SK-N-SH treated with all-trans-retinoic acid at 6 μM for 48 hours (cell line): ENCODE results near the gene CDHR3.
A peak's percentile ranks its signal among the peaks of the same experiment; 100 is the strongest.

ENCODE experiments used
- ATAC-seq: fragments of 200-7000 bp; cut with Tn5 transposase; 3 replicates; pipeline ENCODE4 v1.9.1; 2020; ENCODE audit warnings: mild to moderate bottlenecking, moderate library complexity
- BACH2 ChIP-seq: fragments of 250-450 bp; sonication (Bioruptor Pico); IDR thresholded peaks from 2 replicates; pipeline ENCODE4 v1.9.0; 2021; ENCODE audit warnings: mild to moderate bottlenecking, borderline replicate concordance
- CSDC2 ChIP-seq: fragments of 250-450 bp; sonication (Bioruptor Pico); IDR thresholded peaks from 2 replicates; pipeline ENCODE4 v1.5.0; 2020; ENCODE audit warnings: mild to moderate bottlenecking, moderate library complexity
- ESRRG ChIP-seq: fragments of 250-450 bp; sonication (Bioruptor Pico); IDR thresholded peaks from 2 replicates; pipeline ENCODE4 v1.6.1; 2021; ENCODE audit warnings: mild to moderate bottlenecking
- GLIS3 ChIP-seq: fragments of 250-450 bp; sonication (Bioruptor Pico); IDR thresholded peaks from 2 replicates; pipeline ENCODE4 v1.5.0; 2020; ENCODE audit warnings: mild to moderate bottlenecking, moderate library complexity
- ISL1 ChIP-seq: fragments of 250-450 bp; sonication (Bioruptor Pico); IDR thresholded peaks from 2 replicates; pipeline ENCODE4 v2.1.2; 2022; ENCODE audit warnings: mild to moderate bottlenecking, moderate library complexity
- OSR1 ChIP-seq: fragments of 250-450 bp; sonication (Bioruptor Pico); IDR thresholded peaks from 2 replicates; pipeline ENCODE4 v1.8.0; 2022; ENCODE audit warnings: moderate library complexity, mild to moderate bottlenecking, inconsistent platforms
- PPARA ChIP-seq: fragments of 250-450 bp; sonication (Bioruptor Pico); IDR thresholded peaks from 2 replicates; pipeline ENCODE4 v1.5.0; 2020; ENCODE audit warnings: mild to moderate bottlenecking, borderline replicate concordance
- RARB ChIP-seq: fragments of 250-450 bp; sonication (Bioruptor Pico); IDR thresholded peaks from 2 replicates; pipeline ENCODE4 v1.8.0; 2021; ENCODE audit warnings: mild to moderate bottlenecking, moderate library complexity
- SNAI2 ChIP-seq: fragments of 250-450 bp; sonication (Bioruptor Pico); IDR thresholded peaks from 2 replicates; pipeline ENCODE4 v1.5.0; 2020; ENCODE audit warnings: mild to moderate bottlenecking, moderate library complexity
- TCF4 ChIP-seq: fragments of 250-450 bp; sonication (Bioruptor Pico); IDR thresholded peaks from 2 replicates; pipeline ENCODE4 v1.8.0; 2021; ENCODE audit warnings: mild to moderate bottlenecking, moderate library complexity, borderline replicate concordance
- TOX ChIP-seq: fragments of 250-450 bp; sonication (Bioruptor Pico); IDR thresholded peaks from 2 replicates; pipeline ENCODE4 v1.8.0; 2021; ENCODE audit warnings: mild to moderate bottlenecking, moderate library complexity, borderline replicate concordance
- ZC3H10 ChIP-seq: fragments of 250-450 bp; sonication (Bioruptor Pico); IDR thresholded peaks from 2 replicates; pipeline ENCODE4 v1.5.1; 2021; ENCODE audit warnings: mild to moderate bottlenecking, moderate library complexity
- ZFP3 ChIP-seq: fragments of 250-450 bp; sonication (Bioruptor Pico); IDR thresholded peaks from 2 replicates; pipeline ENCODE4 v1.5.0; 2020; ENCODE audit warnings: mild to moderate bottlenecking, moderate library complexity
- ZNF565 ChIP-seq: fragments of 450-650 bp; formaldehyde crosslinking; conservative IDR thresholded peaks from 2 replicates; pipeline ENCODE4 v1.5.0; 2020; ENCODE audit warnings: low read depth, mild to moderate bottlenecking, moderate library complexity
- ZNF70 ChIP-seq: fragments of 450-650 bp; formaldehyde crosslinking; IDR thresholded peaks from 2 replicates; pipeline ENCODE4 v1.5.0; 2020; ENCODE audit warnings: mild to moderate bottlenecking, moderate library complexity
- ZNF8 ChIP-seq: fragments of 450-650 bp; formaldehyde crosslinking; IDR thresholded peaks from 2 replicates; pipeline ENCODE4 v1.5.0; 2020; ENCODE audit warnings: mild to moderate bottlenecking, moderate library complexity
- TF ChIP-seq, protein P1 (sequence below): fragments of 250-450 bp; sonication (Bioruptor Pico); IDR thresholded peaks from 2 replicates; pipeline ENCODE4 v1.5.1; 2020; ENCODE audit warnings: low read depth, mild to moderate bottlenecking, moderate library complexity
- TF ChIP-seq, protein P2 (sequence below): fragments of 250-450 bp; sonication (Bioruptor Pico); IDR thresholded peaks from 2 replicates; pipeline ENCODE4 v1.8.0; 2020; ENCODE audit warnings: mild to moderate bottlenecking, moderate library complexity, borderline replicate concordance
- TF ChIP-seq, protein P3 (sequence below): fragments of 250-450 bp; sonication (Bioruptor Pico); IDR thresholded peaks from 2 replicates; pipeline ENCODE4 v1.8.0; 2021; ENCODE audit warnings: low read depth, mild to moderate bottlenecking, moderate library complexity, borderline replicate concordance

Gene CDHR3, protein sequence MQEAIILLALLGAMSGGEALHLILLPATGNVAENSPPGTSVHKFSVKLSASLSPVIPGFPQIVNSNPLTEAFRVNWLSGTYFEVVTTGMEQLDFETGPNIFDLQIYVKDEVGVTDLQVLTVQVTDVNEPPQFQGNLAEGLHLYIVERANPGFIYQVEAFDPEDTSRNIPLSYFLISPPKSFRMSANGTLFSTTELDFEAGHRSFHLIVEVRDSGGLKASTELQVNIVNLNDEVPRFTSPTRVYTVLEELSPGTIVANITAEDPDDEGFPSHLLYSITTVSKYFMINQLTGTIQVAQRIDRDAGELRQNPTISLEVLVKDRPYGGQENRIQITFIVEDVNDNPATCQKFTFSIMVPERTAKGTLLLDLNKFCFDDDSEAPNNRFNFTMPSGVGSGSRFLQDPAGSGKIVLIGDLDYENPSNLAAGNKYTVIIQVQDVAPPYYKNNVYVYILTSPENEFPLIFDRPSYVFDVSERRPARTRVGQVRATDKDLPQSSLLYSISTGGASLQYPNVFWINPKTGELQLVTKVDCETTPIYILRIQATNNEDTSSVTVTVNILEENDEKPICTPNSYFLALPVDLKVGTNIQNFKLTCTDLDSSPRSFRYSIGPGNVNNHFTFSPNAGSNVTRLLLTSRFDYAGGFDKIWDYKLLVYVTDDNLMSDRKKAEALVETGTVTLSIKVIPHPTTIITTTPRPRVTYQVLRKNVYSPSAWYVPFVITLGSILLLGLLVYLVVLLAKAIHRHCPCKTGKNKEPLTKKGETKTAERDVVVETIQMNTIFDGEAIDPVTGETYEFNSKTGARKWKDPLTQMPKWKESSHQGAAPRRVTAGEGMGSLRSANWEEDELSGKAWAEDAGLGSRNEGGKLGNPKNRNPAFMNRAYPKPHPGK

DNA sequence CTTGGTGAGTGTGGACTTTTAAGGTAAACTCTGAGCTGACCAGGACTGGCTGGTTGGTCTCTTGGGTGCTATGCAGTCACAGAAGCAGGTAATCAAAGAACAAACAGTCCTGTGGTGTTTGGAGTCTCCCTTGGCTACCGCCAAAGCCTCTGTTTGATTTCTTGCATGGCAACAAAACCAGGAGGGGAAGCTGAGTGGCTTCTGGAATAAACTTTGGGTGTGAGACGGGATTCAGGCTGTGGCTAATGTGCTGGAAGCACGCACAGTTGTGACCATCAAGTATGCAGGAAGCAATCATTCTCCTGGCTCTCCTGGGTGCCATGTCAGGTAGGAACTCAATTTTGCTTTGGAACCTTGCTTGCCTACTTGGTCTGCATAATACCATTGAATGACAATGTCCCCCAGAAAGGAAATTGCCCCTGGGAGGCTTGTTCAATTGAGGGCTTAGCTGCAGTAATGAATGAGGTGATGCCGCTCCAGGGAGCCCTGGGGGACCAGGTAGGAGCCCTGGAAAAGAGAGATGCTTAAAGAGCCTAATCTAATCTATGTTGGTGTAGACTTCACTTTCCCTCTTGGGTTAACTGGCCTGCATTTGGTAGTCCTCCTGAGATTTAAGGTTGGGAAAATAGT is at the start of gene CDHR3:
CDHR3 (plus strand) TSS at position 227 of the 630 bp plus-strand sequence; CDS start at position 282, 55 bp downstream.
- TF ChIP-seq ZNF565 (CRISPR knock-in tag): no peak
- no peak for TF ChIP-seq RARB
- no peak for TF ChIP-seq PPARA (CRISPR knock-in tag)
- no peak for TF ChIP-seq BACH2
- ATAC-seq: no peak; the same call in 2 of the 3 replicates

DNA sequence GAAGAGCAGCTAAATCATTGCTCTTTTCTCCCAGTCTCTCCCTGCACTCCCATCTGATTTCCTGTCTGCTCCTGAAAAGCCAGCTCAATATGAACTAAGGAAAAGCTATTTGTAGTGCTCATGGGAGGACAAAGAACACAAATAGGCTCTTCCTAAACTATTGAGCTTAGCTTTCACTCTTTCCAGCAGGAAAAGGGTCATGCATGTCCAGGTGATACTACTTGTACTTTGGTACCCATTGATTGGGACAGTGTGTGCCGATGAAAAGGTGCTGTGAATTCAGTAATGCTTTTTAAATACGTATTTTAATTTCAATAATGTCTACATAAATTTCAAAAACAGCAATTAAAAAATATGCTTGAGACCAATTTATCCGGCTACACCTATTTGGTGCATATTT is 49.1 kb upstream of the CDHR3 start:
- no peak for ATAC-seq
- TF ChIP-seq TCF4 (CRISPR knock-in tag) (no peak), PPARA (CRISPR knock-in tag) (no peak), ESRRG (CRISPR knock-in tag) (no peak)

DNA sequence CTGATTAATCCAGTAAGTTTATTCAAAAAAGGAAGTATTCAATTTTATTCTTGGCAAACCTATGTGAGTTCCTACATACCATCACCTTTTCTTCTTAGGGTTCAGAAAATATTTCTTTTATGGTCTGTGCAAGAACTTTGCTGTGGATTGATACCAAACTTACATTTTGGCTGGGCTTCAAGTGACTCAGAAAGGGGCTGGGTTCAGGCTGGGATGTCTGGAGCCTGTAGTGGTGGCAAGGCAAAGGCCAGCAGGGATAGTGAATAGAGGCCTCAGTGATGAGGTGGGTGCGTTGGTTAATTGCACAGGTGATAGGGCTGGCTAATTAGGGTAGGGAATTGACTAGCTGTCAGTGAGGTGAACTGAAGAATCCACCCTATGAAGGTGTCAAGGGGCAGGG is 46.5 kb upstream of the CDHR3 start:
- ATAC-seq: peak; percentile 94
- no peak for TF ChIP-seq GLIS3 (CRISPR knock-in tag)
- no peak for TF ChIP-seq SNAI2 (CRISPR knock-in tag)
- no peak for TF ChIP-seq RARB
- TF ChIP-seq ZNF70 (CRISPR knock-in tag): no peak

DNA sequence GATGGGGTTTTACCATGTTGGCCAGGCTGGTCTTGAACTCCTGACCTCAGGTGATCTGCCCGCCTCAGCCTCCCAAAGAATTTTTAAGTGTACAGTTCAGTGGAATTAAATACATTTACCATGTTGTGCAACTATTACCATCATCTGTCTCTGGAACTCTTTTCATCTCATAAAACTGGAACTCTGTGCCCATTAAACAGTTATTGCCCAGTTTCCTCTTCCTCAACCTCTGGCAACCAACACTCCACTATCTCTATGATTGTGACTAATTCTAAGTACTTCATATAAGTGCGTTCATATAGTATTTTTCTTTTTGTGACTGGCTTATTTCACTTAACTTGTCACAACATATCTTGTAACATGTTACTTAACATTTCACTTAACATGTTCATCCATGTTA is 45.4 kb upstream of the CDHR3 start:
- no peak for TF ChIP-seq ZFP3
- no peak for TF ChIP-seq OSR1 (CRISPR knock-in tag)
- no peak for TF ChIP-seq ISL1 (CRISPR knock-in tag)
- TF ChIP-seq, protein P1, sequence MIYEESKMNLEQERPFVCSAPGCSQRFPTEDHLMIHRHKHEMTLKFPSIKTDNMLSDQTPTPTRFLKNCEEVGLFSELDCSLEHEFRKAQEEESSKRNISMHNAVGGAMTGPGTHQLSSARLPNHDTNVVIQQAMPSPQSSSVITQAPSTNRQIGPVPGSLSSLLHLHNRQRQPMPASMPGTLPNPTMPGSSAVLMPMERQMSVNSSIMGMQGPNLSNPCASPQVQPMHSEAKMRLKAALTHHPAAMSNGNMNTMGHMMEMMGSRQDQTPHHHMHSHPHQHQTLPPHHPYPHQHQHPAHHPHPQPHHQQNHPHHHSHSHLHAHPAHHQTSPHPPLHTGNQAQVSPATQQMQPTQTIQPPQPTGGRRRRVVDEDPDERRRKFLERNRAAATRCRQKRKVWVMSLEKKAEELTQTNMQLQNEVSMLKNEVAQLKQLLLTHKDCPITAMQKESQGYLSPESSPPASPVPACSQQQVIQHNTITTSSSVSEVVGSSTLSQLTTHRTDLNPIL (CRISPR knock-in tag): no peak
- TF ChIP-seq, protein P2, sequence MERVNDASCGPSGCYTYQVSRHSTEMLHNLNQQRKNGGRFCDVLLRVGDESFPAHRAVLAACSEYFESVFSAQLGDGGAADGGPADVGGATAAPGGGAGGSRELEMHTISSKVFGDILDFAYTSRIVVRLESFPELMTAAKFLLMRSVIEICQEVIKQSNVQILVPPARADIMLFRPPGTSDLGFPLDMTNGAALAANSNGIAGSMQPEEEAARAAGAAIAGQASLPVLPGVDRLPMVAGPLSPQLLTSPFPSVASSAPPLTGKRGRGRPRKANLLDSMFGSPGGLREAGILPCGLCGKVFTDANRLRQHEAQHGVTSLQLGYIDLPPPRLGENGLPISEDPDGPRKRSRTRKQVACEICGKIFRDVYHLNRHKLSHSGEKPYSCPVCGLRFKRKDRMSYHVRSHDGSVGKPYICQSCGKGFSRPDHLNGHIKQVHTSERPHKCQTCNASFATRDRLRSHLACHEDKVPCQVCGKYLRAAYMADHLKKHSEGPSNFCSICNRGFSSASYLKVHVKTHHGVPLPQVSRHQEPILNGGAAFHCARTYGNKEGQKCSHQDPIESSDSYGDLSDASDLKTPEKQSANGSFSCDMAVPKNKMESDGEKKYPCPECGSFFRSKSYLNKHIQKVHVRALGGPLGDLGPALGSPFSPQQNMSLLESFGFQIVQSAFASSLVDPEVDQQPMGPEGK (CRISPR knock-in tag): no peak
- no peak for TF ChIP-seq BACH2
- TF ChIP-seq TOX (CRISPR knock-in tag): no peak
- TF ChIP-seq ZC3H10 (CRISPR knock-in tag): no peak
- TF ChIP-seq CSDC2: no peak
- no peak for TF ChIP-seq ZNF8 (CRISPR knock-in tag)
- TF ChIP-seq GLIS3 (CRISPR knock-in tag): no peak
- TF ChIP-seq, protein P3, sequence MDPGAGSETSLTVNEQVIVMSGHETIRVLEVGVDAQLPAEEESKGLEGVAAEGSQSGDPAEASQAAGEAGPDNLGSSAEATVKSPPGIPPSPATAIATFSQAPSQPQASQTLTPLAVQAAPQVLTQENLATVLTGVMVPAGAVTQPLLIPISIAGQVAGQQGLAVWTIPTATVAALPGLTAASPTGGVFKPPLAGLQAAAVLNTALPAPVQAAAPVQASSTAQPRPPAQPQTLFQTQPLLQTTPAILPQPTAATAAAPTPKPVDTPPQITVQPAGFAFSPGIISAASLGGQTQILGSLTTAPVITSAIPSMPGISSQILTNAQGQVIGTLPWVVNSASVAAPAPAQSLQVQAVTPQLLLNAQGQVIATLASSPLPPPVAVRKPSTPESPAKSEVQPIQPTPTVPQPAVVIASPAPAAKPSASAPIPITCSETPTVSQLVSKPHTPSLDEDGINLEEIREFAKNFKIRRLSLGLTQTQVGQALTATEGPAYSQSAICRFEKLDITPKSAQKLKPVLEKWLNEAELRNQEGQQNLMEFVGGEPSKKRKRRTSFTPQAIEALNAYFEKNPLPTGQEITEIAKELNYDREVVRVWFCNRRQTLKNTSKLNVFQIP (CRISPR knock-in tag): no peak
- no peak for ATAC-seq

DNA sequence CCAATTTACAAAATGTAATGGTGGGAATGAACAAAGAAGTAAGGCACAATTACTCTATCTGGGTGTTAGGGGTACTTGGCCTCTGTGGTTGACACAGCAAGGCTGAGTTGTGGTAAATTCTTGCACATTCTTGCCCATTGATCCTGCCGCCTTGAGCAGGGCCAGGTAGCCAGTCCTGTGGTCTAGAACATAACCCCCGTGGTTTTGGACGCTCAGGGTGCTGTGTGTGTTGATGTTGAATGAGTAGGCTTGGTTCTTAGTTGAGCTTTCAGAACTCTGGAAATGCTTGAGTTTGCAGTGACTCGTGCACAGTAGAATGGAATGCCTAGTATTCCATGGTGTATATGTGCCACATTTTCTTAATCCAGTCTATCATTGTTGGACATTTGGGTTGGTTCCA is 42.3 kb upstream of the CDHR3 start:
- no peak for ATAC-seq
- TF ChIP-seq SNAI2 (CRISPR knock-in tag) (no peak), ZNF565 (CRISPR knock-in tag) (no peak), TOX (CRISPR knock-in tag) (no peak), PPARA (CRISPR knock-in tag) (no peak)
- TF ChIP-seq, protein P1 (CRISPR knock-in tag): no peak
